Breast epithelium (tissue), 3 donors: ENCODE measurements around the gene MEMO1.

Experiments used
- CTCF ChIP-seq, 3 donors: fragments of 450-650 bp; IDR thresholded peaks; one replicate each; pipeline ENCODE4 v1.5.1; 2016 to 2017; ENCODE audit warnings: antibody characterized with exemption in 3 of 3, mild to moderate bottlenecking in 3 of 3, moderate library complexity in 3 of 3
- POLR2A ChIP-seq: fragments of 450-650 bp; IDR thresholded peaks from one replicate; pipeline ENCODE4 v1.6.1; 2016; ENCODE audit warnings: antibody characterized with exemption, mild to moderate bottlenecking, moderate library complexity
- POLR2AphosphoS5 ChIP-seq, 3 donors: sonication (generic); formaldehyde crosslinking; IDR thresholded peaks; one replicate each; pipeline ENCODE4 v1.6.1; 2017; ENCODE audit warnings: antibody characterized with exemption in 3 of 3

DNA sequence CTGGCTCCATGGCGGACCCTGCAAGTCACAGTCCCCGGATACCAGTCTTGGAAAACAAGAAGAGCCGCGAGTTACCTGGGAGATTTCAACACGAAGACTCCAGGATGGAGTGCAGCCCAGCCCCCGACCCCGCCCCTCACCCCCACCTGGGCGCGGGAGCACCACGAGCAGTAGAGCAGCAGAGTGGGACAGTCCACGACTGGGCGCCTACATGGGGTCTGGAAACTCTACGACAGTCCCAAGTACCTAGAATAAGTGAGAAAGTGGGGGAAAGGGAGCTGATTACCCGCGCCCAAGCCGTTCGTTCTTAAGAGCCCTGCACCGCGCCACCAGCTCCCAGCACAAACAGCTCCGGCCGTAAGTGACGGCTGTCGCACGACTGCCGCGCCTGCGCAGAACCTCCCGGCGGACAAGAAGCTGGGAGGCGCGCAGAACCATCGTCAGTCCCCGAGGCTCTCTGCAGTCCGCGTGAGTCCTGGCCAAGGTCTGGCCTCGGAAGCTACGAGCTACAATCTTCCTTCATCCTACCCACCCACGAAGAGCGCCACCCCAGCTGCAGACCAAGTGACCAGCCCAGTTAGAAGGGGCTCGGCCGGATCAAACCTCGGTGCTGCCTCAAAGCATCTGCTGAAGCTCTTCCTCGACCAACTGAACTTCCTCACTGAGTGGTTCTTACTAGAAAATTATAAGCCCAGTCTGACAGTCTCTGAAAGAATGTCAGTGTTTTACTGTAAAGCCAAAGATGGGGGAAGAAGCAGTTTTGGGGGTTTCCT lies 28.8 kb upstream of the MEMO1 start, which contains the start of gene DPY30:
- TF ChIP-seq POLR2A (peak; percentile 85), CTCF (IDR thresholded peaks at IDR 0.05) (no peak), POLR2AphosphoS5 (IDR thresholded peaks at IDR 0.05) (peak; percentile 51 to 81 (median 66))
